Urothelium cell line (cell line): ENCODE results near the gene UBE4B.

ENCODE experiments used
- DNase-seq: peaks from one replicate; pipeline ENCODE4 v3.0.0; 2011; ENCODE audit warnings: low spot score, mixed read lengths
- FAIRE-seq: peaks from 2 replicates; lab custom pipeline; 2011; peaks lifted over from hg19 to GRCh38; lab: Jason Lieb, UNC

The UBE4B gene

DNA sequence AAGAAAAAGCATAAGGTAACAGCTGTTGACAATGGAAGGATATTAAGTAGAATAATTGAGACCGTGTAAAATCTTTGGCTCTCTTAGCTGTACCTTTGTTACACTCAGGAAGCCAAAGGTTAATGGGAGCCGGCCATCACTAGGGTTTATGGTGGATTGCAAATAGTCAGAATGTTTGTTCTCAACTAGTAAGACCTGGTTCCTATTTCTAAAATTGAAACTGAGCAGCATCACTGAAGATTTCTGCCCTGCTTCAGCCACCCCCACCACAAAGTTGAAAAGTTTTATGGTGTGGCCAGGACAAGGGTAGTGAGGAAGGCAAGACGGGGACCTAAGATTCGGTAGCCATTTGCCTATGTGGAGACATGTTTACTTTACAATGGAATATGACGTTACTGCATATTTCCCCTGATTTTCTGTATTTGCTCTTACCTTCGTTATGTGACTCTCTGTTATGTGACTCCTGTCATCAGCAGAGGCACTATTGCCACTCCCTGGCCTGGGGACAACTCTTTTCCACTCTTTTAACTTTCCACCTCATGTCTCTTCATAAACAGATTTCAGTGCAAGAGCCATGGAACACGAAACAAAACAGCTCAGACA is 136.3 kb downstream of the UBE4B start:
- DNase-seq (no peak), FAIRE-seq (no peak)

DNA sequence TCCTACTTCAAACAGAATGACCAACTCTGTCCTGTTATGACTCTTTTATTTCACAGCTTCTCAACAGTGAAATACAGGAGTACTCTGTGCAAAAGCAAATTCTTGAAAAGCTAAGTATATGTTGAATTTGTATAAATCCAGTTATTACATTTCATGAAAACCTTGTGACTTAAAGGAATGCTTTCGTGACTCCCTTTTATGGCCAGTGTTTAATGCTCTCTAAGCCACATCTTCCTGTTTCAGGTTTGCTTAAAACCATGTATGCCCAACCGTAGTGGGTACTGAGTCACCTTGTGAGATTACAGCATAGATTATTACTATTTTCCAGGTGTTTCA is 137.4 kb downstream of the UBE4B start:
- FAIRE-seq = no peak

DNA sequence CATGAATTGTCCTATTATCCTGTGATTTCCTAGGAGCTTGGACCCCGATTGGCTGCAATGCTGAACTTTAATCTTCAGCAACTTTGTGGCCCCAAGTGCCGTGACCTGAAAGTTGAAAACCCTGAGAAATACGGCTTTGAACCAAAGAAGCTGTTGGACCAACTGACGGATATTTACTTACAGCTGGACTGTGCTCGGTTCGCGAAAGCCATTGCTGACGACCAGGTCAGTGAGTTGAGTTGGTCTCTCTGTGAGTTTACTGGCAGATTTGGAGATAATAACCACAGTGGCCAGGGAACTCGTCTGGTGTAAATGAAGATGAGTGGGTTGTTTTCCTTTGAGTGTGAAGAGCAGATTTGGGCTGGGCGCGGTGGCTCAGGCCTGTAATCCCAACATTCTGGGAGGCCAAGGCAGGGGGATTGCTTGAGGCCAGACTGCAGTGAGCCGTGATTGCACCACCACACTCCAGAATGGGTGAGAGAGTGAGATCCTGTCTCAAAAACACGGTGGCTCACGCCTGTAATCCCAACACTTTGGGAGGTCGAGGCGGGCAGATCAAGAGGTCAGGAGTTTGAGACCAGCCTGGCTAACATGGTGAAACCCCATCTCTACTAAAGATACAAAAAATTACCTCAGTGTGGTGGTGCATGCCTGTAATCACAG is 138.5 kb downstream of the UBE4B start:
- FAIRE-seq (no peak), DNase-seq (no peak)

More for the DNA sequence above, 137.4 kb downstream of the UBE4B start:
- DNase-seq = no peak

DNA sequence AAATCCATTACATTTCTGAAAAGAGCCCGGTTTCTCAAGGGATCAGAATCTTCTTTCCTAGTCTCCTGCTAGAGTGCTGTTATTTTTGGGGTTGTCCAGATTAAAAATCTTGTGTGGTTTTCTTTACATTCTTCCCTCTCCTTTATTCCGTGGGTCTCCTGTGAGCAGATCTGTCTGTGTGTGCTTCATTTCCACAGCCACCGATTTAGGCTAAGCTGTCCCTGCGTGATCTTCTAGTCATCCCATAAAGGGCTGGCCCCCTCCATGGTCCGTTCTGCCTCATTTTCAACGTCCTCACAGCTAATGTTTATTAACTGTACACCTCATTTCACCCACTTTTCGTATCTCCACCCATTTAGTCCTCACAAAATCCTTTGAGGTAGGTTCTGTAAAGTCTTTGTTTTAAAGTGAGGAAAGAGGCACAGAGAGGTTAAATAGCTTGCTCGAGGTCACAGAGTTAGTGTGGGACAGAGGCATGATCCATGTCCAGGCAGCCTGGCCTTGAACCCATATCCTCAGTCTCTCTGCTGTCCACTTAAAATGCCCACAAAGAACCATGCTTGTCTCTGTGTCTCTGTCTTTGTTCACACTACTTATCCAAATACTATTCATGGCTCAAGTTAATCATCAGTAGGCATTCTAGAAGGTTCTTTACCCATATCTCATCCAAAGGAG is 139.4 kb downstream of the UBE4B start:
- no peak for DNase-seq
- FAIRE-seq = no peak

DNA sequence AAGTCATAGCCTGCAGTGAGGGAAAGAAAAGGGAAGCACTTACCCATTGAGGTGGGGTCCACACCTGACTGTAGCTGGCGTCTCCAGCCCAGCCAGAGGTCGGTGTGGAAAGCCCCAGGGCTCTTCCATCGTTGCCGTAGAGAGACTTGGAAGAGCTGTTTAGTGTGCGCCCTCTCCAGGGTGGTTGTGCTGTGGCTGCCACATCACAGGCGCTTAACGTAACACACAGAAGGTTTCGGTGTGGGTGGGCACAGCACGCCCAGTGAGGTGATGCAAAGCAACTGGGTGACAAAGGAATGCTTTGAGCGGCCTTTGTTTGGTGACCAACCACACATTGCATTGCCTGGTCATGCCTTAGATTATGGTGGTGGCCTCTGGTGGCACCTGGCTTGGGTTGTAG is 140.8 kb downstream of the UBE4B start:
- FAIRE-seq (no peak), DNase-seq (no peak)

DNA sequence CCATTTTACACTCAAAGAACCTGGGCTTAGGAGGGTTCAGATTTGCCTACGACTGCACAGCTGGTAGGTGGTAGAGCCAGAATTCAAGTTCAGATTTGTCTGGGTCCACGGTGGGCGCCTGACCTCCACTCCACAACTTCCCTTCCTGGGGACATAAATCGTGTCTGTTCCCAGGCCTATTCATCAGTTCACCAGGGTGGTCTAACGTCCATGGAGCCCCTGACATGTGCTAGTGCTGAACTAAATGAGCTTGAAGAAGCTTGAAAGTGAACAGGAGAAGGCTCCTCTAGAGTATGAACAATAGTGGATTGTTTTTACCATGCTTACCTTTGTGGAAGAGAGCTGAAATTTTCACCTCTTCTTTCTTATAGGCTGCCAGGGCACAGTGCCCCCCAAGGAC is 145.1 kb downstream of the UBE4B start:
- FAIRE-seq = peak; percentile 59

DNA sequence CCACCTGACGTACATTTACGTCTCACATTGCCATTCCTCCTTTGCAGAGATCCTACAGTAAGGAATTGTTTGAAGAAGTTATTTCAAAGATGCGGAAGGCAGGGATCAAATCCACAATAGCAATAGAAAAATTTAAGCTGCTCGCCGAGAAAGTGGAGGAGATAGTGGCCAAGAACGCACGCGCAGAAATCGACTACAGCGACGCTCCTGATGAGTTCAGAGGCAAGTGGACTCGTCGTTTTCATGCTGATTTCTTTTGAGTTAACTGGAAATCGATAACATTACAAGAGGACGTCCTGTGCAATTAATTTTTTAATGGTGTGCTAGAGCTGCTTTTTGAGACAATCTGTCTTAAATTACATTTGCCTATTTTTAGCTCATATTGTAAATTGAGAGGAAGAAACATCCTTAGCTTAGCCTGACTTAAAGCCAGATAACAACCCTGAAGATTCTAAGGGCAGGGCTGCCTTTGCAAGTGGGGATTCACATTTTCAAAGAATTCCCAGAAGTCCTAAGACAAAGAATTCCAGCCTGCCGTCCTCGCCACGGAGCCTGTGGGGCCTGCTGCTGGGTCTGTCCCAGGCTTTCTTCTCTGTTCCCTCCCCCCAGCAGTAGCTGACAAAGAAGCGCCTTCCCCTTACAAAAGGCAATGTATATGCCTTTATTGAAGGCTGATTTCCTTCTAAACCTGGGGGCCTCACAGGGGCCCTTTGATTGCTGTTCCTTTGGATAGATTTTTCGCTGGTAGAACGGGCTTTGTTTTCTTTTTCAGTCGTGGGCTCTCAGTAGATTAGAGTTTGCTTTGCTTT is 146.0 kb downstream of the UBE4B start:
- FAIRE-seq = no peak
- DNase-seq = no peak

More for the DNA sequence above, 145.1 kb downstream of the UBE4B start:
- no peak for DNase-seq

DNA sequence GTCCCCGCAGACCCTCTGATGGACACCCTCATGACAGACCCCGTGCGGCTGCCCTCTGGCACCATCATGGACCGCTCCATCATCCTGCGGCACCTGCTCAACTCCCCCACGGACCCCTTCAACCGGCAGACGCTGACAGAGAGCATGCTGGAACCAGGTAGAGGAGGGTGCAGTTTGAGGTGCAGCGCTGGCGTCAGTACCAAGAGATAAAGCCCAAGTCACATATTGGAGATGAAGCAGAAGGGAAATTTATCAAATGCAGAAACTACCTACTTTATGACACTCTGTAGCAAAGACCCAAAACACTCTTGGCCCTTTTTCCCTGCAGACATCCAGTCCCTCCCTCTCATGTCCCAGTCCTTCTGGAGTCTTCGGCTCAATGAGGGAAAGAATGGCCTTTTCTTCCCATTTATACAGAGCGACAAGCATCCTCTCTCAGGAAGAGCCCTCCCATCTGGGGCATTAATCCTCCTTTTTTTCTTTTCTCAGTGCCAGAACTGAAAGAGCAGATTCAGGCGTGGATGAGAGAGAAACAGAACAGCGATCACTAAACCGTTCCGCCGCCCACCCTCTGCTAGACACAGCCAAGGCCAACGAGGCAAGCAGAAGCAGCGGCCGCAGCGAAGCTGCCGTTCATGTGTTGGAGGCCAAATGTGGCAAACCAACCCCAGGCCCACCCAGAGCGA is 146.8 kb downstream of the UBE4B start:
- DNase-seq (no peak), FAIRE-seq (no peak)

DNA sequence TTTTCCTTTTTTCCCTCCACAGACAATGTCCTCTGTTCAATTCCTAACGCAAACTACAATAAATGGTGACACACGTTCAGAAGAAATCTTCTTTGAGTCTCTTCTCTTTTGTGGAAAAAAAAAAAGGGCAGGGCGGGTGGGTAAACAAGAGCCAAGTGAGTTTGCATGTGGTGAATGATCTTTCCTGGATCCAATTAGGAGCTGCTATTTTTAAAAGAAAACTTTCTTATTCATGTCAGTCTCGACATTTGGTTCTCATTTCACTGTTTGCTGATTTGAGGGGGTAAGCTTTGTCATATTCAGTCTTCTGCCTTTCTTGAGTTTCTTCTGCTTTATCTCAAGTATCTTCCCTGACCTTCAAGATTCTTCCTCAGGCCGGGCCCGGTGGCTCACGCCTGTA is 148.4 kb downstream of the UBE4B start:
- no peak for DNase-seq

DNA sequence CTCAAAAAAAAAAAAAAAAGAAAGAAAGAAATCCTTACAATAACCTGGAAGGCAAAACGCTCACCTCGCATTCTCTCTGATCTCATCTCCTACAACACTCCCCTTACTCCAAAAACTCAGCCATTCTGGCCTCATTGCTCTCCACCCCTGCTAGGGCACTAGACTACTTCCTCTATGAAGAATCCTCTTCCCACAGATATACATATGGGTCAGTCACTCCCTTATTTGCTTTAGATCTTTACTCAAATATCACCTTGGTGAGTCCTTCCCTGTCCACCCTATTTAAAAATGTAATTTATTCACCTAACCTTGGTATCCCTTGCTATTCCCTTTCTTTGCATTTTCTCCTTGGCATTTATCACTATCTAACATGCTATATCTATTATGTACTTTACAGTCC is 153.0 kb downstream of the UBE4B start:
- no peak for FAIRE-seq
- DNase-seq = no peak

More for the DNA sequence above, 148.4 kb downstream of the UBE4B start:
- no peak for FAIRE-seq

DNA sequence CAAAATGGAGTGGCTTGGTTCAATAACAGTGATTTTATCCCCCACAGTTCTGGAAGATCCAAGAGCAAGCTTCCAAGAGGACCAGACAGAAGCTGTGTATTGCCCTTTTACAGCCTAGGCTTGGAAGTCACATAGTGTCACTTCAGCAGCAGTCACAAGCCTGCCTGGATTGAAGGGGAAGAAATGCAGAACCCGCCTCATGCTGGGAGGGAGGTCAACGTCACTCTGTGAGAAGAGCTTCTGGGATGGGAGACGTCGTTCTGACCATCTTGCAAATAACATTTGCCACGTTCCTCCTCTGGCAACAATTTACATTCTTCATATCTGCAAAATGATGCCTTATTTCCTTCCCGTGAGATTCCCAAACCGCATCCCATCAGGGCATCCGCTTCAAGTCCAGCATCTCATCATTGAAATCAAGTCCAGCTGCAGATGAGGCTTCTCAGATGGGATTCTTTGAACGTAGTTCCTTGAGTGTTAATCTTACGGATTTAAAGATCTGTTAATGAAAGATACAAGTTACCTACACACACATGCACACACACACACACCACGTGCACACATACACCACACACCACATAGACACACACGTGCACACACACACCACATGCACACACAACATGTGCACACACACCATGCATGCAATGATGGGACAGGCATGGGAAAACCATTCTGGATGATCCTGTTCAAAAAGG is 153.7 kb downstream of the UBE4B start:
- peak; percentile 98 for FAIRE-seq
- no peak for DNase-seq

DNA sequence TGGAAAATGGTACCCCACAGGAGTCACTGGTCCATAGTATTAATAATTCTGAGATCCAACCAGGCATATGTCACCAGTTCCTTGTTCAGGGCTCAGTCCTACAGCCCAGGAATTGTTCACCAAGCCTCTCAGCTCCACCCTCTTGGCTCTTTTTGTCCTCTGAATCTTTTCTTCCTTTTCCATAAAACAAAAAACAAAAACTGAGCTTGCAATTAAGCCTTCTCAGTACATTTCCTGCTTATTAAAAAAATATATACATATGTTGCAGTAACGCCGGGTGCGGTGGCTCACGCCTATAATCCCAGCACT is 154.2 kb downstream of the UBE4B start:
- no peak for DNase-seq
- FAIRE-seq = no peak

DNA sequence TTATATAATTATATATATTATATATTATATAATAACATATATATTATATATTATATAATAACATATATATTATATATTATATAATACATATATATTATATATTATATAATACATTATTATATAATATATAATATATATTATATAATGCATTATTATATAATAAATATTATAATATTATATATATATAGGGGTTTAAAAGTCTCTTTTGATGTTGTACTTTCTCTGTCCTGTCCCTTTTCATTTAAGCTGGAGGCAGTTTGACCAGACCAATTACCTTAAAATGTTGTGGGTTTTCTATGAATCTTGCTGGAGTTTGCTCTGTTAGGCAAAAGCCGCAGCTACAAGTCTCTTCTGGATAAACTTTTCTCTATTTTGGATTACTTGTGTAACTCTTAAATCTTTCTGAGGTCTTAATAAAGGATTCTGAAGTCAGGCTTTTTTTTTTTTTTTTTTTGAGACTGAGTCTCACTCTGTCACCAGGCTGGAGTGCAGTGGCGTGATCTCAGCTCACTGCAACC is 155.4 kb downstream of the UBE4B start:
- DNase-seq (no peak), FAIRE-seq (no peak)

DNA sequence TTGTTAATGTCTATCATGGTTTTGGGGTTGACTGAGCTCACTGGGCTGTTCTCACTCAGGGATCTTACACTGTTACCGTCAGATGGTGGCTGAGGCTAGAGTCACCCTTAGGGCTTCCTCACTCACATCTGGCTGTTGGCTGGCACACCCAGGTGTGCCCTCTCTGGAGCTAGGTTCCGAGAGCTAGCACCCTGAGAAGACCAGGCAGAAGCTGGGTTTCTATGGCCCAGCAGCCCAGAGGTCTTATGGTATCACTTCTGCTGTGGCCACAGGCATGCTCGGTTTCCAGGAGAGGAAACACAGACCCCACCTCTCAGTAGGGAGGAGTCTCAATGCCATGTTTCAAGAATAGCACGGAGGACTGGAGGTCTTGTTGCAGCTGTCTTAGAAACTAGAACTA is 156.9 kb downstream of the UBE4B start:
- no peak for FAIRE-seq
- no peak for DNase-seq

DNA sequence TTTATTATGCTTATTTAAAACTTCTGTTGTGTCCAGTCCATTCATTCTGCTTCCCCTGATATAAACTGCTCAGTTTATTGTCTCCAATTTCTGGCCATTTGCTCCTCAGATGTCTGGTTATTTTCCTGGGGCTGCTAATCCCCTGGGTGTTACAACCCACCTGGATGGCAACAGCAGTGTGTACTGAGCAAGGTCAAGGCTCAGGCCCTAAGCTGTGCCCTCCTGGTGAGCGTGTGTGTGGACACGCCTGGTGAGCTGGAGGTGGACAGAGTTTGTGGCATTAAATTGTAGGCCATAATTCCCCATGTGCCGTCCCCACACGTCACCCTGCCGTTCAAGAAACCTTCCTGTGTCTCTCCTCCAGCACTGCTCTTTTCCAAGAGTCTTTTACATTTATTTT is 159.5 kb downstream of the UBE4B start:
- FAIRE-seq = no peak
- DNase-seq = no peak

DNA sequence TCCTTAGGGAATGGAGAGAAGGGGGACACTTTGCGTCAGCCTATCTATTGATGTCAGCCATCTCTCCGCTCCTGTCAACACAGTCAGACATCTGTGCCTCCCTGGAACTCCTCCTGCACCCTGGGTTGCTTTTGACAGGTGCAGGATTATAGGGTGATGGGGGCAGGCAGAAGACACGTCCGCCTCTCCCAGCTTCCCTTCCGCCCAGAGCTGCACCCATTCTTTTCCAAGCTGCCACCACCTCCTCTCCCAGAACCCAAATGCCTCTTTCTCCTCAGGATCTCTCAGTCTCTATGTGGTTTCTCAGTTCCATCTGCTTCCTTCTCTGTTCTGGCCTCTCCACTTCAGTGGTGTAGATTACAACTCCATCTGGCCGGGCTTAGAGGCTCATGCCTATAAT is 160.5 kb downstream of the UBE4B start:
- no peak for DNase-seq
- FAIRE-seq = no peak

DNA sequence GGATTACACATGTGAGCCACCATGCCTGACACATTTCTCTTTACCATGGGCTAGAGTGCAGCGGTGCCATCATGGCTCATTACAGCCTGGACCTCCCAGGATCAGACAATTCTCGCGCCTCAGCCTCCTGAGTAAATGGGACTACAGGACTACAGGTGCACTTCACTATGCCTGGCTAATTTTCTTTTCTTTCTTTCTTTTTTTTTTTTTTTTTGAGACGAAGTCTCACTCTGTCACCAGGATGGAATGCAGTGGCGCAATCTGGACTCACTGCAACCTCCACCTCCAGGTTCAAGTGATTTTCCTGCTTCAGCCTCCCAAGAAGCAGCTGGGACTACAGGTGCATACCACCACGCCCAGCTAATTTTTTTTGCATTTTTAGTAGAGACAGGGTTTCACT is 162.8 kb downstream of the UBE4B start:
- peak; percentile 35 for FAIRE-seq
- peak; percentile 29 for DNase-seq

DNA sequence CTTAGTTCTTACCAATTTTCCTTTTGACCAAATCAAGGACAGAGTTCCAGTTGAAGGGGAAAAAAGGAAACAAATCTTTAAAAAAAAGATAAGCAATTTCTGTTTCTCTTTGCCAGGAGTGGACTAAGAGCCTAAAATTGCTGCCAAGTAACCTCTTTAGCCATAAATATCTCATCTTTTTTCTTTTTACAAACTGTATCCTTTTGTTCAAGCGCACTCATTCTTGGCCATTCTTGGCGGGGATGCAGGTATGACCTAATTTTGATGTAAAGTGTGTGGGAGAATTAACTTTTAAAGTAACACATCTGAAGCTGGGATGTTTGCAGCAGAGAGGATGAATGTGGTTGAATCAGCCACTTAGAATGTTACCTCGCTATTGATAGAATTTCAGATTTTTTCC is 164.2 kb downstream of the UBE4B start:
- FAIRE-seq = no peak
- DNase-seq = peak; percentile 31

DNA sequence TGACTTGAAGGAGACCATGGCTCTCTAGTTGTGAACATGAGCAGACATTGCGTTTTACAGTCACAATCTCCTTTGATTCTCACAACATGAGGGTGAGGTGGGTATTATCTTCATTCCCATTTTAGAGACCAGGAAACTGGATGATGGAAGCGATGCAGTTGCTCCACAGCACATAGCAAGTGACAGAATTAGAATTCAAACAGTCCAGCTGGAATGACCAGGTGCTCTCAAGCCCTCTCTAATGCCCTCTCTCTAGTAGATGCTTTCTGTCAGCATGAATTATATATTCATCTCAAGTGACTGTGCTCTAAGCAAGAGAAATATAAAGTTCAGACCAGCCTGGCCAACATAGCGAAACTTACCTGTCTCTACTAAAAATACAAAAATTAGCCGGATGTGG is 167.9 kb downstream of the UBE4B start:
- FAIRE-seq = no peak

DNA sequence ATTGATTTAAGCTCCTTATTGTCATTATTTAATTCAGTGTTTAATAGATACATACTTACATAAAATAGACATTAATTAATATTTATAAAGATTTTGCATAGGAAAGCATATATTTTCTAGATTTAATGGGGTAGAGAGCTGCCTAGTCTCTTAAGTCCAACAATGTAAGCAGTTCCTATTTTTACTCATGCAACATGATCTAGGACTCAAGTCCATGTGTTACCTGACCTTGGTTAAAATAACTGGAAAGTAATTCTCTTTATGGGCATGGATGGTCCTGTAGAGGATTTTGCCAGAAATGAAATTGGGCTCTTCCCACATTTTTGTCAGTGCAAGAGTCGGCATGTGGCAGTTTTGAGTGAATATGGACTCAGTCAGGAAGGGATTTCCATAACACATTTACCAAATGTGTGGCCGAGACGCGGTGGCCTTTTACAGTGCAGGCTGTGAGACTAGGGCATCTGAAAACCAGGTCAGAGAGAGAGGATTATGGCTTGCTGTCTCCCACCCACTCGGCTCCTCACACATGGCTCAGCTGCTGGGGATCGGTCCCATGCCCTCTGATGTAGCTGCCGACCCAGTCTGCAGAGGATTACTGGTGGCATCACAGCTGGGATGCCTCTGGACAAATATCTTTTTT is 171.4 kb downstream of the UBE4B start:
- DNase-seq = no peak
- FAIRE-seq = no peak

More for the DNA sequence above, 167.9 kb downstream of the UBE4B start:
- no peak for DNase-seq
